G401.6 (cell line): Measurements from ENCODE around the gene MON1A.
"Not testable (repeated sequence)": the region's sequence is repeated elsewhere in the genome, so short reads cannot be mapped to it uniquely, and the experiment has no call there.

Experiments used
- FAIRE-seq: peaks from 2 replicates; lab custom pipeline; 2012; peaks lifted over from hg19 to GRCh38; lab: Jason Lieb, UNC

MON1A gene, protein sequence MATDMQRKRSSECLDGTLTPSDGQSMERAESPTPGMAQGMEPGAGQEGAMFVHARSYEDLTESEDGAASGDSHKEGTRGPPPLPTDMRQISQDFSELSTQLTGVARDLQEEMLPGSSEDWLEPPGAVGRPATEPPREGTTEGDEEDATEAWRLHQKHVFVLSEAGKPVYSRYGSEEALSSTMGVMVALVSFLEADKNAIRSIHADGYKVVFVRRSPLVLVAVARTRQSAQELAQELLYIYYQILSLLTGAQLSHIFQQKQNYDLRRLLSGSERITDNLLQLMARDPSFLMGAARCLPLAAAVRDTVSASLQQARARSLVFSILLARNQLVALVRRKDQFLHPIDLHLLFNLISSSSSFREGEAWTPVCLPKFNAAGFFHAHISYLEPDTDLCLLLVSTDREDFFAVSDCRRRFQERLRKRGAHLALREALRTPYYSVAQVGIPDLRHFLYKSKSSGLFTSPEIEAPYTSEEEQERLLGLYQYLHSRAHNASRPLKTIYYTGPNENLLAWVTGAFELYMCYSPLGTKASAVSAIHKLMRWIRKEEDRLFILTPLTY

DNA sequence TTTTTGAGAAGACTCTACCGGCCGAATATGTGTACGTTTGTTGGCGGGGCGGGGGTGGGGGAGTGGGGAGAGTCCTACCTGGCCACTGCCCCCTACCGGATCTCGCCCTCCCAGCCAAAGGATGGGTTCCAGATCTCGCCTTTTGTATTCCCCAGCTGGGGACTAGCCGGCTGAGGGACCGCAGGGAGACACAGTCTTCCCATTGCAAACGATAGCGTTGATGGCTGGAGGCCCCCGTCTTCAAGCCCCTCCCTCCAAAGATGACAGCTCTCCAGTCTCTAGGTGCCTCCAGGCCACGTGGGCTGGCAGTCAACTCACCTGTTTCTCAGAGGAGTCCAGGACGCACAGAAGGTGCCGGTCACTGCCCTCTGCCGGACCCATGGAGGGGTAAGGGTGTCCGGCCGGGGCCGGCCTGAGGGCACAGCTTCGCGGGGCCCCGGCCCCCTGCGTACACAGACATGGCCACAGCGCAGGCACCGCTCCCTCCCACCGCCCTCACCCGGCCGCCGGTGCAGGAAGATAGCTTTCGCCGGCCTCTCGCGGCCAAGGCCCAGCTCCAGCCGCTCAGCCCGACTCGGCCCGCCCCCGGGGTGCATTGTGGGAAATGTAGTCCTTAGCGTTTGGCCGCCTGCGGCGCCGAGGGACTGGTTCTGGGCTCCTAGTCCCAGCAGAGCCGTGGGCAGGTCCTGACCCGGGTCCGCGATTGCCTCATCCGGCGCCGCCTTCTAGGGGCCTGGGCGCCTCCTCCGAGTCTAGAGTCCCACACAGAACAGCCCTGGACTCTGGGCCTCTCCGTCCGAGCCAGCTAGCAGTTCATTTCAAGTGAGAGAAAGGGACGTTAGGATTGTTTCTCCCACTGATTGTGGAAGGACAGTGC is at the start of gene MON1A:
Gene MON1A (minus strand): TSS at position 521 of the 877 bp plus-strand sequence. CDS start 16,465 bp downstream, outside the sequence.
- peak; percentile 89 for FAIRE-seq

DNA sequence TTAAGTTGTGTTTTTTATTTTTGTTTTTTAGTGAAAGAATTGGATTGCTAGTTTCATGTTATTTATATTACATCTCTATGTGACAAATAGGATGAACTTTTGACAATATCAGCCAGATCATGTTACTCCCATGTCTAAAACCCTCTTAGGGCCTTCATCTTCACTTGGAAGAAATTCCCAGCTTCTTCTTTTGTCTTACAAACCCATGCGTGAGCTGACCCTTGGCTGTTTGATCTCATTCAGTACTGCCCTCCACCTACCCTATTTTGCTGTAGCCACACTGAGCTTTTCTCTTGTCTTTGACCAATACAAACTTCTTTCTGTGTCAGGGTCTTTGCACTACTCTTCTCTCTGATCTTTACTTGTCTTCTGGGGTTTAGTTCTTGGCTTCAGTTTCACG is 47.3 kb upstream of the MON1A start:
- FAIRE-seq: no peak

DNA sequence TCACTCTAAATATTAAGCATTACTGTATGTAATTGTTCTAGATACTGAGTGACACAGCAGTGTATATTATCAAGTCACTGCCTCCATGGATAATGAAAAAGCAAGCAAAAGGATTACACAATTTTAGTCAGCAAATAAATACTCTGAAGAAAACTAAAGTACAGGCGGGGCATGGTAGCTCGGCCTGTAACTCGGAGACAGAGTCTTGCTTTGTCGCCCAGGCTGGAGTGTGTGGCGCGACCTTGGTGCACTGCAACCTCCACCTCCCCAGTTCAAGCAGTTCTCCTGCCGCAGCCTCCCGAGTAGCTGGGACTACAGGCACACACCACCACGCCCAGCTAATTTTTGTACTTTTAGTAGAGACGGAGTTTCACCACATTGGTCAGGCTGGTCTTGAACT is 43.0 kb upstream of the MON1A start:
- FAIRE-seq: no peak

DNA sequence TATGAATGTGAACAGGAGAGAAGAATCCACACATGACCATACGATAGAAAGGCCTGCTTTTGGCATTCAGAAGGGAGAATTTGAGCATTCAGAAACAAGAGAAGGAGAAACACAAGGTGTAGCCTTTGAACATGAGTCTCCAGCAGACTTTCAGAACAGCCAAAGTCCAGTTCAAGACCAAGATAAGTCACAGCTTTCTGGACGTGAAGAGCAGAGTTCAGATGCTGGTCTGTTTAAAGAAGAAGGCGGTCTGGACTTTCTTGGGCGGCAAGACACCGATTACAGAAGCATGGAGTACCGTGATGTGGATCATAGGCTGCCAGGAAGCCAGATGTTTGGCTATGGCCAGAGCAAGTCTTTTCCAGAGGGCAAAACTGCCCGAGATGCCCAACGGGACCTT is 38.7 kb upstream of the MON1A start:
- FAIRE-seq: no peak

DNA sequence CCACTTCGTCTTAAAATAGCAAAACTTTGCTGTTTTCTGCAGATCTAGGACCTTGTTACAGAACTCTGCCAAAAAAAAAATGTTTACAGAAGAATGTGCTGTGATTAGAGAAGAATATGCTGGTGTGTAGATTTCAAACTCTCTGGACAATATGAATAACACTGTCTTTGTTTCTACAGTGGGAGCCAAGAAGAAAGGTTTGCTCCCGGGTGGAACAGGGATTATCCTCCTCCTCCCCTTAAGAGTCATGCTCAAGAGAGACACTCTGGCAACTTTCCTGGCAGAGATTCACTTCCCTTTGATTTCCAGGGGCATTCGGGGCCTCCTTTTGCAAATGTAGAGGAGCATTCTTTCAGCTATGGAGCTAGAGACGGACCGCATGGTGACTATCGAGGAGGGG is 37.7 kb upstream of the MON1A start:
- FAIRE-seq: no peak

DNA sequence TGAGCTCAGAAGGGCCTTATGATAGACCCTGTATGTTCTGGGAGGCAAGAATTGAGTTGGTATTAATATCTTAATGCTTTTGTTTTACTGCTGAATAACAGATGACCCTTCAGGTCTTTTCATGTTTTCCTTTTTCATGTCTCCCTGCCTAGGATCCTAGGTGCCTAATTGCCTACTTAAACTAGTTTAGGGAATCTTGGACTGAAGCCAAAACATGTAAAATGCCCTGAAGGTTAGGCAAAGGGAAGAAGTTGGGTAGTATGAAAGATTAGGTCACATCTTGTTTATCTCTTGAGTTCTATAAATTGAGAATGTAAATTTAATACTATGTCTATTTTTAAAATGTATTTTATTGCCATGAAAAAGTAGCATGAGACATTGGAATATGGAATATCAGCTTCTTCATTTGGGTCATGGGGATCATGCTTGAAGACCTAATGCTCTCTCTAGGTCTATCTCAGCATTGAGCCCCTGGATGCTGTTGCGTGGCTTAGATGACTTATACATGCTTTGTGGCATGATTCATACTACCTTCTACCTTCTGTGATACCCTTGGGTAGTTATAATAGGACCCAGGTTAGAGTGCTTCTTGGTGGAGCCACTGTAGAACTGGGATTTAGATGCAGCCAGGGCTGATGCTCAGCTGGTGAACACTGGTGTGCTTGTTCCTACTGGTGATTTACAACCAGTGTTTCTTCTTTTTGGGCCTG is 36.8 kb upstream of the MON1A start:
- FAIRE-seq: peak; percentile 19

DNA sequence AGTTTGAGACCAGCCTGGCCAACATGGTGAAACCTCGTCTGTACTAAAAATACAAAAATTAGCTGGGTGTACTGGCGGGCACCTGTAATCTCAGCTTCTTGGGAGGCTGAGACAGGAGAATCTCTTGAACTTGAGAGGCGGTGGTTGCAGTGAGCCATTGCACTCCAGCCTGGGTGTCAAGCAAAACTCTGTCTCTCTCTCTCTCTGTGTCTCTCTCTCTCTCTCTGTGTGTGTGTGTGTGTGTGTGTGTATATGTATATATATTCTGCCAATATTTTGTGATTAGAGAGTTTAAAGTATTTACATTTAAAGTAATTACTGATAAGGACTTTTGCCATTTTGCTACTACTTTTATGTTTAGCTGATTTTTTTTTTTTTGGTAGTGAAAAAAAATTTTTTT is 26.0 kb upstream of the MON1A start:
- FAIRE-seq: no peak

DNA sequence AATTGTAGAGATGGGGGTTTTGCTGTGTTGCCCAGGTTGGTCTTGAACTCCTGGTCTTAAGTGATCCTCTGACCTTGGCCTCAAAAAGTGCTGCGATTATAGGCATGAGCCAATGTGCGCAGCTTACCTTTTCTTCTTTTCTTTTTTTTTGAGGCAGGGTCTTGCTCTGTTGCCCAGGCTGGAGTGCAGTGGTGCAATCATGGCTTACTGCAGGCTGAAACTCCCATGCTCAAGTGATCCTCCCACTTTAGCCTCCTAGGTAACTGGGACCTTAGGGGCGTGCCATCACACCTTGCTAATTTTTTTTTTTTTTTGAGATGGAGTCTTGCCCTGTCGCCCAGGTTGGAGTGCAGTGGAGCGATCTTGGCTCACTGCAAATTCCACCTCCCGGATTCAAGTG is 23.3 kb upstream of the MON1A start:
- no peak for FAIRE-seq

DNA sequence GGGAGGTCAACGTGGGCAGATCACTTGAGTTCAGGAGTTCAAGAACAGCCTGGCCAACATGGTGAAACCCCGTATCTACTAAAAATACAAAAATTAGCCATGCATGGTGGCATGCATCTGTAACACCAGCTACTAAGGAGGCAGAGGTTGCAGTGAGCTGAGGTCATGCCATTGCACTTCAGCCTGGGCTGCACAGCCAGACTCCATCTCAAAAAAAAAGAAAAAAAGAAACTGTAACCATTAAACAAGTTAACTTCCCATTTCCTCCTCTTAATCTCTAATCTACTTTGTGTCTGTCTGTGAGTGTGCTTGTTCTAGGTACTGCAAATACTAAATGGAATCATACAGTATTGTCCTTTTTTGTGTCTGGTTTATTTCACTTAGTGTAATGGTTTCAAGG is 13.0 kb upstream of the MON1A start:
- FAIRE-seq: no peak

DNA sequence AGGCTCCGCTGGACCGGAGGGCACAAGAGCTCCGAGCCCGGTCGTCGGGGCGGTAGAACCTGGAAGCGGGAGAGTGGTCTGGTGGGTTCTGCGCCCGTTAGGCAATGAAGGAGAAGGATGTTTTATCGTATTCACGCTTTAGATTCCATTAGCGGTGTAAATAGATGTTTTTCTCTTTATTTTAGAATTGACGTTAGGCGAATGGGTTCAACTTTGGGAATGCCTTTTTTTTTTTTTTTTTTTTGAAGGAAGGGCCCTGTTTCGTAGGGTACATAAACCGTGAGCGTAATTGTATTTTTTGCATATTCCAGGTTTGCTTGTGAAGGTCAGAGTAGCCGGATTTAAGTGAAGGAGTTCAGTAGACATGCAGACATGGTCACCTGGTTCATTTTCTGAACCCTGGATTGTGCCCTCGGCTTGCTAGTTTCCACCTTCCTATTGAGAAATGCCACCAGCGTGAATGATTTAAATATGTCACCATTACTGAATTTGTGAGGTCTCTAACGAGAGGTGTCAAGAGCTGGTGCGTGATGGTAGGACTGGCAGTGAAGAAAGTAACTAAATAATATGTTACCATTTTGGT is 11.1 kb upstream of the MON1A start:
- no peak for FAIRE-seq

DNA sequence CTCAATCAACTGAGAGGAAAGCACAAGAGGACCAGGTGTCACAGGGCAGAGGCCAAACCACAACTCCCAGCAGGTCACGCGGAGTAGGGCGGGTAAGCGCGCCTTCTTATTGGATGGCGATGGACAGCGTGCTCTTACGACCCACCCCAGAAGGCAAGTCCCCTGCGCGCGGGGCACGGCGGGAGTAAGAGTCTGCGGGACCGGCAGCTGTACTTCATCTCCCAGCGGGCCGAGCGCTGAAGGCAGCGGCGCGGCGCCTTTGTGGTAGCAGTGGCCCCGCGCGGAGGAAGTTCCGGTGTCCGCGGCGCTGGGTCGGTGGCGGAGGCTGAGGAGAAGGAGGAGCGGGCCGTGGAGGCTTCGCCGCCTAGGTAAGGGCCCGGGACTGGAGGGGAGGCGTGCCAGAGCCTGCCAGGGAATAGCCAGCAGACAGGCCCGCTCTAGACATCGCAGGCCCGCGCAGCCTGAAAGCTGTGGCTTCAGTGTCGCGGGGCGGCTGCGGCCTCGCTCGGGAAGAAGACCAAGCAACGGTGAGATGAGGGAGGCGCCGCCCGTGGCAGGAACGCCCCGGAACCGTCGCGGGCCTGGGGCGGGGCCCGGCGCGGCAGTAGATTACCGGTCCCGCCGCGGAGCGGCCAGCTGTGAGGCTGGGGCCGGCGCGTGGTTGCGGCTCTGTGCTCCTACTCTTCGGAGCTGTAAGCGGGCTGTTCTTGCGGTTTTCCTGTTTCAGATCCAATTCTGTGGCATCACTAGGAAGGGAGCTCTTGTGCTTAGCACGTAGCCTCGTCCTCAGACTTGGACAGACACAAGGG is 10.5 kb upstream of the MON1A start, which contains the start of gene RBM6:
Gene RBM6 (plus strand): TSS at position 293 of the 809 bp plus-strand sequence. CDS start 22,492 bp downstream, outside the sequence.
- peak; percentile 97 for FAIRE-seq

DNA sequence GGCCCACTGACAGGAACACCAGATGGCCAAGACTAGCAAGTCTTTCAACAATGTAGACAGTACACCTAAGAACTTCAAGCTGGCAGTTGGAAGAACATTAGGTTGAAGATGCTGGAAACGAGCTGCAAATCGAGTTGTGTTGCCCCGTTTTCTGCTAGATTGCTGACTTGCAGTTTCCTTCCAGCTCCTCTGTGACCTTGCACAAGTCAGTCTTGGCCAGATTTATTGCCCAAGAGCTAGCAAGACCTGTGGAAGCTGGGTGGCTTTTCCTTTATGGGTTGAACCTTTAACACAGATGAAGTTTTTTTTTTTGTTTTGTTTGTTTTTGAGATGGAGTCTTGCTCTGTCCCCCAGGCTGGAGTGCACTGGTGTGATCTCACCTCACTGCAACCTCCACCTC is 7.5 kb upstream of the MON1A start:
- FAIRE-seq: no peak

DNA sequence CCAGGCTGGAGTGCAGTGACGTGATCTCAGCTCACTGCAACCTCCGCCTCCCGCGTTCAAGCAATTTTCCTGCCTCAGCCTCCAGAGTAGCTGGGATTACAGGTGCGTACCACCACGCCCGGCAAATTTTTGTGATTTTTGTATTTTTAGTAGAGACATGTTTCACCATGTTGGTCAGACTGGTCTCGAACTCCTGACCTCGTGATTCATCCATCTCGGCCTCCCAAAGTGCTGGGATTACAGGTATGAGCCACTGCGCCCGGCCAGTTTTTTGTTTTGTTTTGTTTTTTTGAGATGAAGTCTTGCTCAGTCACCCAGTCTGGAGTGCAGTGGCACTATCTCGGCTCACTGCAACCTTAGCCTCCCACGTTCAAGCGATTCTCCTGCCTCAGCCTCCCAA is 2.7 kb upstream of the MON1A start:
- FAIRE-seq: not testable (repeated sequence)

DNA sequence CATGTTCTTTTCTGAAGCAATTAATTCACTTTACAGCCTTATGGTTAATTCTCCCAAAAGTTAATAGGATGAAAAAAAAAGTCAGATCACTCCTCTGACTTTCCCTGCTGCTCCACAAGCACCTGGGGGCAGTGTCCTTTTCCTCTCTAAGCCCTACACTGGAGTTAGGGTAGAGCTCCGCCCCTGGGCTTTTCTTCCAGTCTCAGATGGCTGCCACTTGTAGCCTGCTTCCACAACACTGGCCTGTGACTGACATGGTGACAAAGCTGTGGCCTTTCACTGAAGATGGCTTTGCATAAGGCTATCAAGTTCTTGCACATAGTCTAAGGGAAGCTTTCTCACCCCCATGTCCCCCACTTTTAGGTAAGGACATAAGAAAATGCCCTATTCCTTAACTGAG is 1.3 kb upstream of the MON1A start:
- FAIRE-seq: peak; percentile 89

DNA sequence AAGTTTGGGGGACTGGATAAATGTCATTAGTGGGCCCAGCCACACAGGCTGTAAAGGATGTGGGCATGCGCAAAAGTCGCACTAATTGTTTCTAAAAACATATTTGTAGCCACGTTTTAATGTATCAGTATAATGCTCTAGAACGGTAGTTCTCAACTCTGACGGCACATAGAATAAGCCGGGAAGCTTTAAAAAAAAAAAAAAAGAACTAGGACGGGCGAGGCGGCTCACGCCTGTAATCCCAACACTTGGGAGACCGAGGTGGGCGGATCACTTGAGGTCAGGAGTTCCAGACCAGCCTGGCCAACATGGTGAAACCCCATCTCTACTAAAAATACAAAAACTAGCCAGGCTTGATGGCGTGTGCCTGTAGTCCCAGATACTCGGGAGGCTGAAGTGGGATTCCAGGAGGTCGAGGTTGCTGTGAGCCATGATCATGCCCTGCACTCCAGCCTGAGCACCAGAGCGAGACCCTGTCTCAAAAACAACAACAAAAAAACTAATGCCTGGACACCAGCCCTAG is 618 bp upstream of the MON1A start:
- FAIRE-seq: no peak

DNA sequence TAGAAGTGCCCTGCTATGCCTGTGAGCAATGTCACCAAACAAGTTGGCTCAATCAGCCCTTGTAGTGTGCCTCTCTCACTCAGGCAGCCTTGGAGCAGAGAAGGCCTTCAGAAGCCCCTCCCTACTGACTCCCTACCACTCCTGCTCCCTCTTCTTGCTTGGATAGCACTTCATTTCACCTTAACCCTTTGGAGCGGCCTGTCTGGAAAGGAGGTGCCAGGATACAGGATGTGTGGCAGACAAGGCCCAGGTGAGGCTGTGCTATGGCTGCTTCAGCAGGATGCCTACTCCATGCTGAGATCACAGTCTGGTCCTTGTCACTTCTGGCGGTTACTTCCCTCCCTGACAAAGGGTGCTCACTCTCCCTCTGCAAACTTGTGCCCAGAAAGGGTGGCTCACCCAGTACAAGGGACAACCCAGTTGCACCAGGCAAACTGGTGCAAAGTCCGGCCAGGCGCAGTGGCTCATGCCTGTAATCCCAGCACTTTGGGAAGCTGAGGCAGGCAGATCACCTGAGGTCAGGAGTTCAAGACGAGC is 1.1 kb downstream of the MON1A start:
- no peak for FAIRE-seq

DNA sequence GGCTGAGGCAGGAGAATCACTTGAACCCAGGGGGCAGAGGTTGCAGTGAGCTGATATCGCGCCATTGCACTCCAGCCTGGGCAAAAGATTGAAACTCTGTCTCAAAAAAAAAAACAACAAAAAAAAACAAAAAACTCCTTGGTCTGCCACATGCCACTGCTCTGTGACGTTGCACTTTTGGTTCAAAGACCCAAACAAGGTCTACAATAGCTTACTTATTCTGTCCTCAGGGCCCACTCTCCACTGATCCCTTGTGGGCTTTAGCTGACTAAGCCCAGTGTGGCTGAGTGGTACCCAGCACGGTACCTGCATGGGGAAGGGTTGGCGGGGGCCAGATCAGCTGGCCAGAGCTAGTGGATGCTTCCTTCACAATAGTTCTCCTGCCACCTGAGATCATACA is 1.8 kb downstream of the MON1A start:
- FAIRE-seq: no peak

DNA sequence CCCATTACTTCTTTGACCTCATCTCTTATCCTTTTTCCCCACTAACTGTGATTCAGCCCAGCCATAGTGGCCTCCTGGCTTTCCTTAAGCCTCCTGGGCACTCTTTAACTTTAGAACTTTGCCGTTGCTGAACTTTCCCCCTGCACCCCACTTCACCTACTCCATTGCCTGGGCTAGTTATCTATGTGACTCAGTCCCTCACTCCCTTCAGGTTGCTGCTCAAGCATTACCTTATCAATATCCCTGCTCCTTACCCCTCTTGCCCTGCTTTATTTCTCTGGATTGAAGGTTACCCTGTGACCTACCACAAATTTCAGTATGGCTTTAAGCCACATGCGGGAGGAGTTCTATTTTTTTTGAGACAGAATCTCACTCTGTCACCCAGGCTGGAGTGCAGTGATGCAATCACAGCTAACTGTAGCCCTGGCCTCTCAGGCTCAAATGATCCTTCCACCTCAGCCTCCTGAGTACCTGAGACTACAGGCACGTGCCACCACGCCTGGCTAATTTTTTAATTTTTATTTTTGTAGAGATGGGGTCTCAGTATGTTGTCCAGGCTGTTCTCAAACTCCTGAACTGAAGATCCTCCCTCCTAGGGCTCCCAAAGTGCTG is 3.4 kb downstream of the MON1A start:
- no peak for FAIRE-seq

DNA sequence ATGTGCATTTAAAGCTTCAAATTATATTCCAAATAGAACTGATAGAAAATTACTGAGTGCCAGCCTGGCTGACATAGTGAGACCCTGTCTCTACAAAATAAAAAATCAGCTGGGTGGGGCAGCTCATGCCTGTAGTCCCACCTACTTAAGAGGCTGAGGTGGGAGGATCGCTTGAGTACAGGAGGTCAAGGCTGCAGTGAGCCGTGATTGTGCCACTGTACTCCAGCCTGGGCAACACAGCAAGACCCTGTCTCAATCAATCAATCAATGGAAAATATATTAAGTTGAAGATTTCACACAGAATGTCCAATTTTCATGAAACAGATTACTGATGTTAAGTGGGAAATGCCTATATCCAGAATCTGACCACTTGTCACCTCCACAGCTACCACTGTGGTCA is 4.1 kb downstream of the MON1A start:
- no peak for FAIRE-seq

DNA sequence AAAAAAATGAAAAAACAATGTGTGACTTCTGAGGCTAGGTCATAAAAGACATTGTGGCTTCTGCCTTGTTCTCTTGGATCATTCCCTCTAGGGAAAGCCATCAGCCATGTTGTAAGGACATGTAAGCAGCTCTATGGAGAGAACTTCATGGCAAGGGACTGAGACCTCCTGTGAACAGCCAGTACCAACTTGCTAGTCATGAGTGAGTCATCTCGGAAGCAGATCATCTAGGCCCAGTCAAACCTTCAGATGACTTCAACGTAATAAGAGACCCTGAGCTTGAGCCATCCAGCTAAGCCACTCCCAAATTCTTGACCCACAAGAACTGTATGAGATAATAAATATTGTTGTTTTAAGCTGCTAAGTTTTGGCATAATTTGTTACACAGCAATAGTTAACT is 4.9 kb downstream of the MON1A start:
- no peak for FAIRE-seq
